HS-5 (cell line): ENCODE measurements around the gene RNF187.
"Not testable (repeated sequence)": the region's sequence is repeated elsewhere in the genome, so short reads cannot be mapped to it uniquely, and the experiment has no call there.

Source experiments
- DNase-seq: peaks from one replicate; pipeline ENCODE4 v3.0.0-alpha.2; 2012; ENCODE audit warnings: low read depth

The RNF187 gene

DNA sequence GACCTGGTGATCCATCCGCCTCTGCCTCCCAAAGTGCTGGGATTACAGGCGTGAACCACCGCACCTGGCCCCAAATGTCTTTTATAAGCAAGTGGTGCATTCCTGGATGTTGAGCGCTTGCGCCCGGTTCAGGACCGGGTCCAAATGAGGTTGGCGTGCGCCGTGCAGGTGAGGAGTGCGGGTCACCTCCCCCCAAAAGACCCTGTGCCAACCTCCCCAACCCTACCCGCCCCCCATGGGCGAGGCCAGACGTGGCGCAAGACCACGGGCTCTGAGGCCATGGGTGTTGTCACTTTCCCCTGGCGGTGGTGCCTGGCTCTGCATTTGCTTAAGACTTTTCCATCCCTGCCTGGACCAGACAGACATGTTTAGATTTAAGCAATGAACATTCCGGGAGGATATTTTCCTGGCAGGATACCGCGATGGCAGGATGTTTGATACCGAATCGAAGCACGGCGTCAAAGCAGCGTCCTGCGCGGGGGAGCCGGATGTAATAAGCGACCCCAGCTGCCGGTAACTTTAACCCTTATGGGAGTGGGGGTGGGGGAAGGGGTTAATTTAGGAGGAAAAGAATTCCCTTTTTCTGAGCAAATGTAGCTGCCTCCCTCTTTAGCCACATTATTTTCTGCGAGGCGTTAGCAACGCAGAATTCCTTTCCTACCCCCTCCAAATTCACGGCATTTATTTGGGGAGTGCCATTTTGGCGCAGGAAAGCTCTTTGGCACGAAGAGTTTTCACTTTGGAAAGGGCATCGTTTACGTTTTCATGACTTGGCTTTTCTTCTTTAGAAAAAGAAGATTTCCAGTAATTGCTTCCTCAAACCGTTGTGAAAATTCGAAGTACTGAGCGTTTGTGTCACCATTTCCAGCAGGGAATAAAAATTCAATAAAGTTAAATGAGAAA is 27.8 kb upstream of the RNF187 start:
- DNase-seq: peak; percentile 50

- DNase-seq: no peak
Observed at GRCh38 chr1:228460821-228461220, 26.4 kb upstream of the RNF187 start.

GRCh38 chr1:228462560-228462959 is 24.6 kb upstream of the RNF187 start:
- no peak for DNase-seq

DNA sequence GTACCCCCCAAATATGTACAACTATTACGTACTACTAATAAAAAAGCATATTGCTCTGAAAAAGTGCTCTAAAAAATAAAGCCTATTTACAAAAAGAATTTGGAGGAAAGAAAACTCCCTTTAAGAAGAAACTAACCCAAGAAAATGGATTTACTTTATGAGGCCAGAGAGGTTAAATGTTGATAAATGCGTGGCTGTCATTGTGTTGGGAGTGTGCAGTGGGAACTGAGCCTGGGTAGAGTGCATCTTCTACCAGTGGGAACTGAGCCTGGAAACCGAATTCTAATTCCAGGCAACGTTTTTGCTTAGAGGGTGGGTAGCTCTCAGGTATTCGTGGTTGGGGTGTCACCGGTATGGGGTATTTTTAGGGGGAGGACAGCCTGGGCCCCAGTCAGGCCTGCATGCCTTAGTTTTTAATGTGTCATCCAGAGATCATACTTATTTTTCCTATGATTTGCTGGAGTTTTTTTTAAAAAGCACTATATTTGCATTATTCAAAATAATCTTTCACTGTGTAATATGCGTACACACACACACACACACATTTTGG is 24.1 kb upstream of the RNF187 start:
- DNase-seq: no peak

DNA sequence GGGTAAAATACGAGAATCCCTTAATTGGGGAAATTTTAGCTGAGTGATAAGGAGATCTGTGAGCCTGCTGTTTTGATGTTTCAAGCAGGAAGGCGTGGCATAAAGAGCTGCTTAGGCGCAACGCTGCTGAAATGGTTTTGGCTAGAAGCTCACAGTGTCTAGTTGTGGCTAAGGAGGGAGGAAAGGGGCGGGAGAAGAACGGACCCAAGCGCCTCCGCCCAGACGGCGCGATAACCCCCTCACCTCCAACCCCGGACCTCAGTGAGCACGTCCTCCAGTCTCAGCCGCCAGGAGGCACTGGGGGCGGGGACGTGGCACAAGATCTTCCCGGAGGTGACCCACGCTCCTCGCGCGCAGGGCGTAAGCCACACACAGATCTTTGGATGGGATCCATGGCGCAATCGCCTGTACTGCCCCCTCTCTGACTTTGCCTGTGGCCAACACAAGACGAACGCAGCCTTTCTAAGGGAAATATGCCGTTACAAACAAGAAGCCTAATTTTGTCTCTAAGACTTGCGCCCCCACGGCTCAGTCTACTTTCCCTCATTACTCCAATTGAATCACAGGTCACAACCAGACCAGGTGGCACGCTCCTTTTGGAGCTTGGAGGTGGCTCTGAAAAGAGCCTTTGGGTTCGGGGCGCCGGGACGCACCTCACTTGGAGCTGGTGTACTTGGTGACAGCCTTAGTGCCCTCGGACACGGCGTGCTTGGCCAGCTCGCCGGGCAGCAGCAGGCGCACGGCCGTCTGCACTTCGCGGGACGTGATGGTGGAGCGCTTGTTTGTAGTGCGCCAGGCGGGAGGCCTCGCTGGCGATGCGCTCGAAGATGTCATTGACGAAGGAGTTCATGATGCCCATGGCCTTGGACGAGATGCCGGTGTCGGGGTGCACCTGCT is 23.4 kb upstream of the RNF187 start:
- DNase-seq: no peak

- no peak for DNase-seq
Observed at GRCh38 chr1:228464487-228464983, 22.6 kb upstream of the RNF187 start.

DNA sequence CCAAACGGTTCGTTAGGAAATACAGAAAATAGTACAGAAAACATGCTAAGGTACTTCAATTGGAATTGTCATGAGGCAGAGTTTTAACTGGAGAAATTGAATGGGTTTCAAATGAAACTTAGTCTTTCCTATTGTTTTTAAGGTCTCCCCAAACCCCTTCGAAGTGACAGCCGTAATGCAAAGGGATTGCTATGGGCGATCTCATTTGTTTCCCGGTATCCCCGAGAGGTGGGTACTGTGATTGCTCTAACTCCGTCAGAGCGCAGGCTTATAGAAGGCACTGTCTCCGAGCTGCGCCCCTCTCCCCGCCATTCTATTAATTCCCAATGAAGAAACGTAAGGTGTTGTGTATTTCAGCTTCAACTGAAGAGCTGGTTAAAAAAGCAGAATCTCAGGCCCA is 22.0 kb upstream of the RNF187 start:
- DNase-seq: no peak

GRCh38 chr1:228465571-228466146 is 21.5 kb upstream of the RNF187 start:
- no peak for DNase-seq

GRCh38 chr1:228468188-228468587 is 19.0 kb upstream of the RNF187 start:
- DNase-seq: not testable (repeated sequence)

GRCh38 chr1:228469413-228470162 is 17.6 kb upstream of the RNF187 start:
- no peak for DNase-seq

DNA sequence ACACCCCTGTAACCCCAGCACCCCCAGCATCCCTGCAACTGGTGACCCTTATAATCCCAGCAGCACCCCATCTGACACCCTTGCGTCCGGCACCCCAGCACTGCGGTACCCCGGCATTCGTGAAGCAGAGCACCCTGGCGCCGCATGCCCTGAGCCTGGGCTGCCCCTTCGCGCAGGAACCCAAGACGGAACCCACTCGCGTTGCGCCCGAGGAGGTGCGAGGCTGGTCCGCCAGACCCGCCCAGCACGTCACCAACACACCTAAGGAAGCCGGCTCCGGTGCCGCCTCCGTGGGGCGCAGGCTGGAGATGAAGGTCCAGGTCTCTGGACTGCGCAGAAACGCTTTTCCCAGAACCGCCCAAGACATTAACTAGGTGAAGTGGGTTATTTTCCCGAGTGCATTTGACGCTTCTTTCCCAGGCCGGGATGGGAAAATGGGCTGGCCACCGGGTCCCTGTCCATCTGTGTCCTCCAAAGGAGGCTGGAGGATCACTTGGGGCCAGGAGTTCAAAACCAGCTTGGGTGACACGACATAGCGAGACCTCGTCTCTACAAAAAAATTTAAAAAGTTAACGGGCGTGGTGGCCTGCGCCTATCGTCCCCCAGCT is 15.9 kb upstream of the RNF187 start:
- DNase-seq: no peak

DNA sequence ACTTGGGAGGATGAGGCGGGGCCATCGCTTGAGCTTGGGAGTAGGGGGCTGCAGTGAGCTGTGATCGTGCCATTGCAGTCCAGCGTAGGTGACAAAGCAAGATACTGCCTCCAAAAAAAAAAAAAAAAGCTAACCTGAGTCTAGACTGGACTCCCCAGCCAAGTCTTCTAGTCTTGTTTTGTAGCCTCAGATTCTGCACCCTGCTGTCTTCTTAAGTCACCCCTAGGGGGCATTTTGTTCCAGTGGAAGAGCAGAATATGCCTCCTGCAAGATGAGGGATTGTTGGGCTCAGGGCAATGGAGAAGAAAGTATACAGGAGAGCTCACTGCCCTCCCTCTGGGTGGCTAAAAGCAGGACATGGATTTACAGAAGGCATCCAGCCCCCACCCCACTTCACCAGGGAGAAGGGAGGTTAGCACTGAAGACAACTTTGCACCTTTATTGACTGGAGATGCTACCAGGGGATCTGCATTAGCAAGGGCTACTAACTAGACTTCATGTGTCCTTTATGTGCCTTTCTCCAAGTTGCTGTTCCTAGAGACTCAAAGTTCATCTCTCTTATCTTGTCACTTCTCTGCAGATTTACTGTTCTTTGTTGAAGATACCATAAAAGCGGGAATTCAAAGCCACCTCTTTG is 15.3 kb upstream of the RNF187 start:
- DNase-seq: no peak

GRCh38 chr1:228472655-228473054 is 14.5 kb upstream of the RNF187 start:
- no peak for DNase-seq

GRCh38 chr1:228474507-228474906 is 12.7 kb upstream of the RNF187 start:
- DNase-seq: no peak

DNA sequence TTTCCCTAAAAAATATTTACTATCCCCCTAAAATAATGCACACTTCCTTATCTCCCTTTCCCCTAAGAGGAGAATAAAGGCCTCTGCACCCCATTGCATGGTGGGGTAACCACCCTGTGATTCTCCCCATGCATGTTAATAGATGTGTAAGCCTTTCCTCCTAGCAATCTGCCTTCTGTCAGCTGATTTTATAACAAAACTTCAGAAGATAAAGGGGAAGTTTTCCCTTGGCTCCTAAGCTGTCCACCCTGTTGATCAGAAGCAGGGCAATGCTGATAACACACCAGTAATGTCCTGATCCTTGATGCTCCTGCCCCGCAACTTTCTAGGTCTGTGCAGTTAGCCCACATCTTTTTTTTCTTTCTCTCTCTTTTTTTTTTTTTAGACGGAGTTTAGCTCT is 11.4 kb upstream of the RNF187 start:
- no peak for DNase-seq

DNA sequence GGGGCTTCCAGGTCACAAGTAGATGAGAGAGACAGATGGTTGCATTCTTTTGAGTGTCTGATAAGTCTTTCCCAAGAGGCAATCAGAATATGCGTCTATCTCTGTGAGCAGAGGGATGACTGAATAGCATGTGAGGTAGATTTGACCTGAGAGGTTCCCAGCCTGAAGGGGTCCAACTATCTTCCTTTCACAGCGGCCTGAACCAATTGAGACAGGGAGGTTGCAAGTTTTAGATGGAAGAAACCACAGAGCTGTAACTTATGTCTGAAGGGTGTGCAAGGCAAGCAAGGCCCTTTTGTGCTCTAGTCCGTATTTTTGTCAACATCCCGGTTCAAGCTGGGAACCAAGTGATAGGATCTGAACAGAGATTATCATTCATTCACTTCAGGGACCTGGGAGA is 9.9 kb upstream of the RNF187 start:
- DNase-seq: no peak

DNA sequence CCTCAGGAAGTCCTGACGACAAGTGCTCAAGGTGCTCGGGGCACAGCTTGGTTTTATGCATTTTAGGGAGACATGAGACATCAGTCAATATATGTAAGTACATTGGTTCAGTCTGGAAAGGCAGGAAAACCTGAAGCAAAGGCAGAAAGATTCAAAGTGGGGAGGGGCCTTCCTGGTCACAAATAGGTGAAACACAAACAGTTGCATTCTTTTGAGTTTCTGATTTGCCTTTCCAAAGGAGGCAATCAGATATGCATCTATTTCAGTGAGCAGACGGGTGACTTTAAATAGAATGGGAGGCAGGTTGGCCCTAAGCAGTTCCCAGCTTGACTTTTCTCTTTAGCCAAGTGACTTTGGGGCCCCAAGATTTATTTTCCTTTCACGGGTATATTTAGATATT is 8.9 kb upstream of the RNF187 start:
- no peak for DNase-seq

DNA sequence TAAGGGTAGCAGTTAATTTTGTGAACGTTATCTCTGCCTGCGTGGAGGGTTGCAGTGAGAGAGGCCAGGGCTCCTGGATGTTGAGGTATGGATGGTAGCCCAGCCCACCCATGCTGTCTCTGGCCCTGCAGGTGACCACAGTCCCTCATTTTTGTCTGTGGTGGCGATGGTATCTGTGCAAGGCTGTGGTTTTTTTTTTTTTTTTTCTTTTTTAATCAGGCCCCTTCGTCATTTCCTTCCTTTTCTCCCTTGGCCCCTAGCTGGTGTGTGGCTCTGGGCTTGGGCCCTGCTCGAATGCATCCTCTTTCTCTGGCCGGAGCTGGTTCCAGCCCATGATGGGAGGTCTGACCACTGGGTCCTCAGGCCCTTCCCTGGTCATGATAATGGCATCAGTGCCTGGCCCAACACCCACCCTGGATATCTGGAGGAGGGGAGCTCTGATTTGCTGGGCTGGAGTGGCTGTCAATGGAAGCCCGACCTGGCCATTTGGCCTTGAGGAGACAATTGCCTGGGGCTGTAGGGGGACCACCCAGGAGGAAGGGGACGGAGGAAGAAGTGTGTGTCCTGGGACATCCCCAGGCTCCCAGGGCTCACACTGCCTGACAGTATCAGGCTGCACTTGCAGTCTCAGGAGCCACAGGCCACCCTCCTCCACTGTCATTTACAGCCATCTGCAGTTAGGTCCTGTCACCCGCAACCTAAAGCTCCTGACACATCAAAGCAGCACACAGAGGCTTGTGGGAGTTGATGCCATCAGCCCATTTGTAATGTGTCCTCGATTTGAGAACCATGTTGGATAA is 8.1 kb upstream of the RNF187 start:
- no peak for DNase-seq

GRCh38 chr1:228483789-228484188 is 3.4 kb upstream of the RNF187 start:
- no peak for DNase-seq
